Right lobe of liver (tissue), 4 donors: ENCODE data around the gene ALG1L2.
"Not testable (repeated sequence)": the region's sequence is repeated elsewhere in the genome, so short reads cannot be mapped to it uniquely, and the experiment has no call there.

Experiments used
- POLR2A ChIP-seq: fragments of 450-650 bp; IDR thresholded peaks from one replicate; pipeline ENCODE4 v1.6.1; 2017; ENCODE audit warnings: antibody characterized with exemption, mild to moderate bottlenecking
- TF ChIP-seq, protein P1 (sequence below), 4 donors: fragments of 200-600 bp in 3 of 4; fragments of 450-650 bp in 1 of 4; IDR thresholded peaks; one replicate each; pipeline versions ENCODE4 v1.5.1 to v1.8.0; 2016 to 2022; ENCODE audit warnings: antibody characterized with exemption in 4 of 4, mild to moderate bottlenecking in 2 of 4
- donor health status: DM: no; HTN: no; CAD: no.
- donor health status: DM: no; HTN: no; CAD: no.
- donor health status: DM: no; HTN: yes; CAD: no.

DNA sequence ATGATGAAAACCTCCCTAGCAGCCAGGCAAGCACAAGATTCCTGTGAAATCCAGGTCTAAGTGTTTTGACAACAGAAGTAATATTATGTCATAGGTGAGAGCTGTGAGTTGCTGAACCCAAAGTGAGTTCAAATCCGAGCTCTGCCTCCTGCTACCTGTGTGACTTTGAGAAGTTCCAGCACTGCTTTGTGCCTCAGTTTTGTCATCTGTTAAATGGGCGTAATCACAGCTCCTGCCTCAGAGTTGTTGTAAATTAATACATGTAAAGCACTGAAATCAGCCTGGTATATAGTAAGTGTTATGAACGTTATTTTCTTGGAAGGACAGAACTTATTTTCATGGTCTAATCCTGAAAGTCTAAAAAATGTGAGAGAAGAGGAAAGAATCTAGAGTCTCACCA lies 38.7 kb downstream of the ALG1L2 start:
- TF ChIP-seq, protein P1, sequence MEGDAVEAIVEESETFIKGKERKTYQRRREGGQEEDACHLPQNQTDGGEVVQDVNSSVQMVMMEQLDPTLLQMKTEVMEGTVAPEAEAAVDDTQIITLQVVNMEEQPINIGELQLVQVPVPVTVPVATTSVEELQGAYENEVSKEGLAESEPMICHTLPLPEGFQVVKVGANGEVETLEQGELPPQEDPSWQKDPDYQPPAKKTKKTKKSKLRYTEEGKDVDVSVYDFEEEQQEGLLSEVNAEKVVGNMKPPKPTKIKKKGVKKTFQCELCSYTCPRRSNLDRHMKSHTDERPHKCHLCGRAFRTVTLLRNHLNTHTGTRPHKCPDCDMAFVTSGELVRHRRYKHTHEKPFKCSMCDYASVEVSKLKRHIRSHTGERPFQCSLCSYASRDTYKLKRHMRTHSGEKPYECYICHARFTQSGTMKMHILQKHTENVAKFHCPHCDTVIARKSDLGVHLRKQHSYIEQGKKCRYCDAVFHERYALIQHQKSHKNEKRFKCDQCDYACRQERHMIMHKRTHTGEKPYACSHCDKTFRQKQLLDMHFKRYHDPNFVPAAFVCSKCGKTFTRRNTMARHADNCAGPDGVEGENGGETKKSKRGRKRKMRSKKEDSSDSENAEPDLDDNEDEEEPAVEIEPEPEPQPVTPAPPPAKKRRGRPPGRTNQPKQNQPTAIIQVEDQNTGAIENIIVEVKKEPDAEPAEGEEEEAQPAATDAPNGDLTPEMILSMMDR (IDR thresholded peaks at IDR 0.05), result not testable (repeated sequence)
- not testable (repeated sequence) for TF ChIP-seq POLR2A
